ENCODE measurements around the gene SLC37A1. TPM values are rescaled to one million over a fixed set of nuclear protein-coding genes. Genes with fewer than 3 reads are reported as not detected.

The SLC37A1 gene
- total RNA-seq, 1 donor from 2014 or later, result 7.0 TPM

- DNase-seq (ENCODE audit: low spot score), result no peak
Observed at GRCh38 chr21:42542196-42542595, 28.5 kb downstream of the SLC37A1 start.

- DNase-seq (ENCODE audit: low spot score), result no peak
Observed at GRCh38 chr21:42542596-42542995, 28.9 kb downstream of the SLC37A1 start.

GRCh38 chr21:42543106-42543847 lies 29.6 kb downstream of the SLC37A1 start:
- no peak for DNase-seq (ENCODE audit: low spot score)

- DNase-seq (ENCODE audit: low spot score), result no peak
Observed at GRCh38 chr21:42544544-42544943, 30.9 kb downstream of the SLC37A1 start.

- no peak for DNase-seq (ENCODE audit: low spot score)
Observed at GRCh38 chr21:42545317-42545716, 31.7 kb downstream of the SLC37A1 start.

- DNase-seq (ENCODE audit: low spot score), result no peak
Observed at GRCh38 chr21:42545745-42546144, 32.1 kb downstream of the SLC37A1 start.

GRCh38 chr21:42546433-42546832 lies 32.8 kb downstream of the SLC37A1 start:
- DNase-seq (ENCODE audit: low spot score), result no peak

GRCh38 chr21:42547001-42547905 lies 33.6 kb downstream of the SLC37A1 start:
- no peak for DNase-seq (ENCODE audit: low spot score)

- DNase-seq (ENCODE audit: low spot score), result no peak
Observed at GRCh38 chr21:42547906-42548365, 34.3 kb downstream of the SLC37A1 start.

- peak; percentile 72 for DNase-seq (ENCODE audit: low spot score)
Observed at GRCh38 chr21:42548687-42549406, 35.2 kb downstream of the SLC37A1 start.

- DNase-seq (ENCODE audit: low spot score), result no peak
Observed at GRCh38 chr21:42550817-42551216, 37.2 kb downstream of the SLC37A1 start.

- peak; percentile 55 for DNase-seq (ENCODE audit: low spot score)
Observed at GRCh38 chr21:42552407-42553336, 39.0 kb downstream of the SLC37A1 start.

GRCh38 chr21:42553435-42553834 lies 39.8 kb downstream of the SLC37A1 start:
- no peak for DNase-seq (ENCODE audit: low spot score)

- peak; percentile 73 for DNase-seq (ENCODE audit: low spot score)
Observed at GRCh38 chr21:42554251-42554961, 40.8 kb downstream of the SLC37A1 start.

- peak; percentile 59 for DNase-seq (ENCODE audit: low spot score)
Observed at GRCh38 chr21:42555756-42556438, 42.2 kb downstream of the SLC37A1 start.

- peak; percentile 65 for DNase-seq (ENCODE audit: low spot score)
Observed at GRCh38 chr21:42556476-42556875, 42.8 kb downstream of the SLC37A1 start.

- DNase-seq (ENCODE audit: low spot score), result peak; percentile 45
Observed at GRCh38 chr21:42556960-42557359, 43.3 kb downstream of the SLC37A1 start.

GRCh38 chr21:42557420-42557819 lies 43.8 kb downstream of the SLC37A1 start:
- peak; percentile 35 for DNase-seq (ENCODE audit: low spot score)

GRCh38 chr21:42558368-42558767 lies 44.7 kb downstream of the SLC37A1 start:
- no peak for DNase-seq (ENCODE audit: low spot score)

Data from mesenteric fat pad (tissue), 1 donor.